Measurements from ENCODE around the gene ANKRD34C. TPM values are rescaled to one million over a fixed set of nuclear protein-coding genes. Genes with fewer than 3 reads are reported as not detected.
"Not testable (repeated sequence)": the region's sequence is repeated elsewhere in the genome, so short reads cannot be mapped to it uniquely, and the experiment has no call there.

Gene ANKRD34C
- total RNA-seq, 1 donor from 2014 or later = 0.11 TPM

GRCh38 chr15:79308874-79309273, 26.4 kb downstream of the ANKRD34C start:
- intact Hi-C loops (cut with DNase I) = no loop called here
- no peak for ATAC-seq

DNA sequence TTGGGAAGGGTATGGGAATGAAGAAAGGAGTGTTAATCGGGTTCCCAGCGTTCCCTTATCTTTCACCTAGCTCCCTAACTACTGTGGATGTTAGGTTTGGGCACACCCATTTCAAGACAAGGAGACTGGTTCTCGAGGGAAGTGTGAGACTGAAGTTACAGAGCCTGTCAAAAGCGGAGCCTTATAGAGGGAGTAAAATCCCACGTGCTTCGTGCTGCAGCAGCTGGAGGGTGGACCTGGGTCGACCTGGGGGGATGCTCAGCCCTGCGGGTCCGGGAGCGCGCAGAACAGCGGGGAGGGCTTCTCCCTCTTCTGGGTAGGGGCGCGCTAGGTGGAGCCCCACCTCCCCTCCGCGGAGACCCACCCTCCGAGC, 28.1 kb downstream of the ANKRD34C start:
- ATAC-seq = peak; percentile 31
- DNase-seq (ENCODE audit: missing footprints) = no peak
- intact Hi-C loops (cut with DNase I) = no loop called here

More at GRCh38 chr15:79308874-79309273, 26.4 kb downstream of the ANKRD34C start:
- no peak for DNase-seq (ENCODE audit: missing footprints)

DNA sequence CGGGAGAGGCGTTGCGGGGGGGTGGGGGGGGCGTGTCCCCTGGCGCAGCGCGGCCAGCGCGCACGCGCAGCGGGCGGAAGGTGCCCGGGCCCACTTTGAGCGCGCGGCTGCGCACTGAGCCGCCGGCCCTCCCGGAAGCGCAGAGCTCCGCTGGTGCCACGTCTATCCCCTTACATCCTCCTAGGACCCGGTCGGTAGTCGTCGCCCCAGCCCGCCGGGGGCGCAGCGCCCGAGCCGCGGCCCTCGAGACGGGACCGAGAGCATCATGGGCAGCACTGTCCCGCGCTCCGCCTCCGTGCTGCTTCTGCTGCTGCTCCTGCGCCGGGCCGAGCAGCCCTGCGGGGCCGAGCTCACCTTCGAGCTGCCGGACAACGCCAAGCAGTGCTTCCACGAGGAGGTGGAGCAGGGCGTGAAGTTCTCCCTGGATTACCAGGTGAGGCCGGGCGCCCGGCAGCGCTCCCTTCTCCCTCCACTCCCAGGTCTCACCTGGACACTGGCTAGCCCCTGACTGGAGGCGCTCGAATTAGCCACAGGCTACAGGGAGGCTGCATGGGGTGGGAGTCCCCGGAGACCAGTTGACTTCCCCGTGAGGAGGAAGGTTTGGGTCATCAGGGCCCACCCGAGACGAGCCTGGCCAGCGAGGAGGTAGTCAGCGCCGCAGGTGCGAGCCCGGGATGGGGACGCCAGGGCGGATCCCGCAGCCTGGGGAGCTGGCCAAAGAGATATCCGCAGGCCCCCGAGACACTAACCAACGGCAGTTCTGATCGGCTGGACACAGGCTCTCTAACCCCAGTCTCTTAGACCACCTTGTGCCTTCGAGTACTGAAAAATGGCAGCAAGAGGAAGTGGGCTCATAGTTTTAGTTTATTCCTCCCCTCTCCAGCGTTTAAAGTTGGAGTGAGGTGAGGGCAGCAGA, 28.7 kb downstream of the ANKRD34C start, which contains the start of gene TMED3:
Gene TMED3 (plus strand): TSS at position 128 of the 916 bp plus-strand sequence. CDS start 138 bp downstream, at position 266.
- DNase-seq (ENCODE audit: missing footprints) (peak; percentile 82), ATAC-seq (peak; percentile 92)
- intact Hi-C loops (cut with DNase I) = no loop called here

GRCh38 chr15:79311901-79312553, 29.5 kb downstream of the ANKRD34C start:
- intact Hi-C loops (cut with DNase I) = no loop called here
- DNase-seq (ENCODE audit: missing footprints) = no peak
- ATAC-seq = no peak

DNA sequence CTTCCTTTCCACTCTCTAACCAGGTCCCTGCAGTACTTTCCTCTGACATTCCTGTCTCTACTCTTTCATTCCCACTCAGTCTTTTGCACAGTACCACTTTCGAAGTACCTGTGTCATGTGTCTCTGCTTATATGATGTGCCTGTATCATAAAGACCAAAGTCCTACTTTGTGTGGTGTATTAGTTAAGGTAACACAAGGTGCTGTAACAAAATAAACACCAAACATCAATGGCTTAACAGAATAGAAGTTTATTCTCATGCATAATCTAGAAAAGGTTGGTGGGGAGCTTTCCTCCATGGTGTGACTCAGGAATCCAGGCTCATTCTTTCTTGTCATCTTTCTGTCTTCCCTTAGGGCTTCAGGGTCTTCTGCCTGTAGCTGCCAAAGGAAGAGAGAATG, 31.7 kb downstream of the ANKRD34C start:
- no peak for ATAC-seq
- DNase-seq (ENCODE audit: missing footprints) = no peak
- intact Hi-C loops (cut with DNase I) = no loop called here

DNA sequence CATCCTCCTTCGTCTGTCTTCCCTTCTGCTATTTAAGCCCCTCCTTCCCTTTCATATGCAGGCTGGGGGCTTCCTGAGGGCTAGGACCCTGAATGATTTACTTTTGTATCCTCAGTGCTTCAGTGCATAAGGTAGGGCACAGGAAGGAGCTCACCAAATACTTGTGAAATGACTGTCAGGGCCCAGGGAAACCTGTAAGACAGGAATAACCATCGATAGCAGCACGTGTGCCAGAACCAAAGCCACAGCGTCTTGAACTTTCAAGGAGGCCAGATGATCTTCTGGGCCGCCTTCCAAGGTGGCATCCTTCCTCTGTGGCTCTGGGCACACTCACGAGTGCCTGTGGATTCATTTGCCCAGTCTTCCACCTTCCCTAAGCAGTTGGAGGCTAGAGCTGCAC, 32.3 kb downstream of the ANKRD34C start:
- DNase-seq (ENCODE audit: missing footprints) (no peak), ATAC-seq (no peak)
- intact Hi-C loops (cut with DNase I) = no loop called here

- ATAC-seq = peak; percentile 72
- DNase-seq (ENCODE audit: missing footprints) = peak; percentile 74
Observed at GRCh38 chr15:79315623-79316328, 33.3 kb downstream of the ANKRD34C start.

DNA sequence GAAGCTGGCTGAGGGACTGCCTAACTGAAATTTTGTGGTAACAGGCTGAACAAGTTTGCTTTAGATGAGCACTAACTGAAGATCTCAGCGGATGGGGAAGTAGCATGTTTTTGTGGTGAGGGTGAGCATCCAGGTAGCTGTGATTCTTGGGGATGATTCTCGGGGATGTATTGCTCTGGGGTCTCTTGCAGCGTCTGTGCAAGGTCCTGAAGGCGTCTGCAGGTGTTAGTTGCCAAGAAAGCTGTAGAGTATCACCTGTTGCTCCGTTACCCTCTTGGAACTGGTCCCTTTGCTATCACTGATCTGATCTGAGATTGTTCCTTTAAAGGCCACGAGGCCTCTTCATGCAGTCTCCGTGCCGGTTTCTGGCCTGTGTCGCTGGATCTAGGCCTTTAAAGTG, 34.3 kb downstream of the ANKRD34C start:
- no peak for ATAC-seq
- intact Hi-C loops (cut with DNase I) = no loop called here
- DNase-seq (ENCODE audit: missing footprints) = no peak

More at GRCh38 chr15:79315623-79316328, 33.3 kb downstream of the ANKRD34C start:
- intact Hi-C loops (cut with DNase I) = no loop called here

DNA sequence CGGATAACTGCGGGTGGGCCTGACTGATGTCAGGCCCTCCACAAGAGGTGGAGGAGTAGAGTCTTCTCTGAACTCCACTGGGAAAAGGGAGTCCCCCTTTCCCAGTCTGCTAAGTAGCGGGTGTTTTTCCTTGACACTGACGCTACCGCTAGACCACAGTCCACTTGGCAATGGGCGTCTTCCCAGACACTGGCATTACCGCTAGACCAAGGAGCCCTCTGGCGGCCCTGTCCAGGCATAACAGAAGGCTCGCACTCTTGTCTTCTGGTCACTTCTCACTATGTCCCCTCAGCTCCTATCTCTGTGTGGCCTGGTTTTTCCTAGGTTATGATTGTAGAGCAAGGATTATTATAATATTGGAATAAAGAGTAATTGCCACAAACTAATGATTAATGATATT, 37.5 kb downstream of the ANKRD34C start:
- intact Hi-C loops (cut with DNase I); ATAC-seq; DNase-seq (ENCODE audit: missing footprints): not testable (repeated sequence)

DNA sequence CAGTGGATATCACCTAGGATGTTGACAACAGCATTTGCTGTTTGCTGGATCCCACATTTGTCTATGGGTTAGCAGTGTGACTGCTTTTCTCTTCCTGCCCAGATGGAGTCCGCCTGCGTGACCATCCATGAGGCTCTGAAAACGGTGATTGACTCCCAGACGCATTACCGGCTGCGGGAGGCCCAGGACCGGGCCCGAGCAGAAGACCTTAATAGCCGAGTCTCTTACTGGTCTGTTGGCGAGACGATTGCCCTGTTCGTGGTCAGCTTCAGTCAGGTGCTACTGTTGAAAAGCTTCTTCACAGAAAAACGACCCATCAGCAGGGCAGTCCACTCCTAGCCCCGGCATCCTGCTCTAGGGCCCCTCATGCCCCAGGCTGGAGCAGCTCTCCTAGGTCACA, 39.4 kb downstream of the ANKRD34C start:
- intact Hi-C loops (cut with DNase I) = no loop called here
- ATAC-seq (no peak), DNase-seq (ENCODE audit: missing footprints) (no peak)

- DNase-seq (ENCODE audit: missing footprints) (no peak), ATAC-seq (no peak)
- intact Hi-C loops (cut with DNase I) = no loop called here
Observed at GRCh38 chr15:79322306-79322705, 39.8 kb downstream of the ANKRD34C start.

DNA sequence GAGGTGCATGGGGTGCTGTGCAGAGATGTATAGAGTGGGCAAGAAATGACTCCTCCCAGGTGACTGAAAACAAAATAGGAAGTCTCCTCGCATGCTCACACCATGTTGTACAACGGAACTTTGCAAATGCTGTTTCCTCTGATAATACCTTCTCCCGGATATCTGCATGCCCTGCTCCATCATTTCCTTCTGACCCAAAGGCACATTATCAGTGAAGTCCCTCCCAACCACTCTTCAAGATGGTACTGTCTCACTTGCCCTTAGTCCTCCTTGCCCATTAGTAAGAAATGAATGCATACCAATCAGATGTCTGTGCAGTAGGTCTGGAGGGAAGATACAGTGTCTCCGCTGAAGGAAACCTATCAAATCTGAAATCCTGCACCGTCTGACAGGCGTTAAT, 40.4 kb downstream of the ANKRD34C start:
- DNase-seq (ENCODE audit: missing footprints) (no peak), ATAC-seq (no peak)
- intact Hi-C loops (cut with DNase I) = no loop called here

DNA sequence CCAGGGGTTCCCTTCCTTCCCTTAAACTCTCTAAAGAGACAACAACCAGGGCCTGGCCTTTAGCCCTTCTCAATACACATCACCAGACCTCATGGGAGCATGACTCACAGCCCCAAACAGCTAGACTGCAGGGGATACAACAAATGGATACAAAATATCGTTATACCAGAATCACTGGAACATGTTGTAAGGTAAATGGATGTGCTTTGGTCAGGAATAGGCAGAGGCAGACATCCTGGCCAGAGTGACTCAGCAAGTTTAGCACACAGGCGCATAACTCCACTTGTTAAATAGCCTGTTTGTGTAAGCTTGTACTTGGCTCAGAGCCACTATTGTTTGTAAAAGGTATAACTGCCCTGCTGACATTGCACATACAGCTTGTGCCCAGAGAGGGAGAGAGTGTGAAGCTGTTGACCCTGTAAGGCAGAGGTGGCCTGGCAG, 46.7 kb downstream of the ANKRD34C start:
- intact Hi-C loops (cut with DNase I) = no loop called here
- ATAC-seq = no peak
- DNase-seq (ENCODE audit: missing footprints) = no peak

Other genes with a start within 250 kb of the ANKRD34C start
- gene RASGRF1, start 191.9 kb upstream of the ANKRD34C start, total RNA-seq = not detected
- 19.3 TPM for gene TMED3, start 28.4 kb downstream of the ANKRD34C start, total RNA-seq
- gene MINAR1, start 149.6 kb downstream of the ANKRD34C start, total RNA-seq = 0.05 TPM

All from Right ventricle myocardium inferior (tissue), 1 donor.